ENCODE data around the gene ENAH.
"Not testable (repeated sequence)": the region's sequence is repeated elsewhere in the genome, so short reads cannot be mapped to it uniquely, and the experiment has no call there.

- not testable (repeated sequence) for TF ChIP-seq CTCF (conservative IDR thresholded peaks at IDR 0.05 in 1 of 2, IDR thresholded peaks at IDR 0.05 in 1 of 2; ENCODE audit: low read depth in 1 of 2, low read length in 2 of 2); EZH2 (IDR thresholded peaks at IDR 0.05; ENCODE audit: low read length, missing control alignments)
Measured at GRCh38 chr1:225632836-225633235, 20.1 kb downstream of the ENAH start.

Measured in fibroblast of lung (primary cell).